ENCODE data around the gene OGDH.

DNA sequence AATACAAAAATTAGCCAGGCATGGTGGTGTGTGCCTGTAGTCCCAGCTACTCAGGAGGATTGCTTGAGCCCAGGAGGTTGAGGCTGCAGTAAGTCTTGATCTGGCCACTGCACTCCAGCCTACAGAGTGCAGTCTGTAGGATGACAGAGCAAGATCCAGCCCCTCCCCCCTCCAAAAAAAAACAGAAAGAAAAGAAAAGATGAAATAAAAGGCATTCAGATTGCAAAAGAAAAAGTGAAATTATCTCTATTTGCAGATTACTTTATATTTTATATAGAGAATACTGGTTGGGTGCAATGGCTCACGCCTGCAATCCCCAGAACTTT is 121.5 kb downstream of the OGDH start:
- no peak for TF ChIP-seq EZH2 (optimal IDR thresholded peaks at IDR 0.05; ENCODE audit: low read depth, low read length)
- TF ChIP-seq, protein P1, sequence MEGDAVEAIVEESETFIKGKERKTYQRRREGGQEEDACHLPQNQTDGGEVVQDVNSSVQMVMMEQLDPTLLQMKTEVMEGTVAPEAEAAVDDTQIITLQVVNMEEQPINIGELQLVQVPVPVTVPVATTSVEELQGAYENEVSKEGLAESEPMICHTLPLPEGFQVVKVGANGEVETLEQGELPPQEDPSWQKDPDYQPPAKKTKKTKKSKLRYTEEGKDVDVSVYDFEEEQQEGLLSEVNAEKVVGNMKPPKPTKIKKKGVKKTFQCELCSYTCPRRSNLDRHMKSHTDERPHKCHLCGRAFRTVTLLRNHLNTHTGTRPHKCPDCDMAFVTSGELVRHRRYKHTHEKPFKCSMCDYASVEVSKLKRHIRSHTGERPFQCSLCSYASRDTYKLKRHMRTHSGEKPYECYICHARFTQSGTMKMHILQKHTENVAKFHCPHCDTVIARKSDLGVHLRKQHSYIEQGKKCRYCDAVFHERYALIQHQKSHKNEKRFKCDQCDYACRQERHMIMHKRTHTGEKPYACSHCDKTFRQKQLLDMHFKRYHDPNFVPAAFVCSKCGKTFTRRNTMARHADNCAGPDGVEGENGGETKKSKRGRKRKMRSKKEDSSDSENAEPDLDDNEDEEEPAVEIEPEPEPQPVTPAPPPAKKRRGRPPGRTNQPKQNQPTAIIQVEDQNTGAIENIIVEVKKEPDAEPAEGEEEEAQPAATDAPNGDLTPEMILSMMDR (IDR thresholded peaks at IDR 0.05; ENCODE audit: low read length): no peak
